ENCODE measurements around the gene NFIA. TPM values are rescaled to one million over a fixed set of nuclear protein-coding genes. Genes with fewer than 3 reads are reported as not detected.
A peak's percentile ranks its signal among the peaks of the same experiment; 100 is the strongest.

The NFIA gene
- total RNA-seq, 1 experiment from 2014 or later: 20.9 TPM

DNA sequence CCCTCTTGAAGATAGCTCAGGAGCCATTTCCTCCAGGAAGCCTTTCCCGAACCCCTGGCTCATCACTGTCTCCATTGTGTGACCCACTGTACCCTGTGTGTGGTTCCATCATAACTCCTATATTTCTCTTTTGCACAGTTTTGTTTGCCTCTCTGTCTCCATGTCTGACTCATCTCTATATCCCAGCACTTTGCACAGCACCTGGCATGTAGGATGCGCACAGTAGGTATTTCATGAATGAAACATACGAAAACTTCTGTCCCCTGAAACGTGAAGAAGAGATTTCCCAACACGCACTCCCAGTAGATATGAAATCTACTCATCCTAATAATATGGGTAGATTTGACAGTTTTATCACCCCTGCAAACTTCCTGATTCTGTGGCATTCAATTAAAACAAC, 275.2 kb downstream of the NFIA start:
- CTCF ChIA-PET: no interaction called here
- Histone ChIP-seq H3K36me3 (ENCODE audit: control insufficient read depth, insufficient read depth, low read length) (peaks cover 2% of the 10 kb centered on the region; the same call in 1 of the 2 replicates), H3K9me3 (ENCODE audit: control insufficient read depth, insufficient read depth, low read depth, low read length) (no peaks in the 10 kb centered on the region), H3K4me3 (ENCODE audit: low read depth in 2 of 2, low read length in 2 of 2) (no peak overlapping the region), H3K4me1 (ENCODE audit: control insufficient read depth, insufficient read depth, low read length) (no peaks in the 10 kb centered on the region), H3K27me3 (ENCODE audit: control insufficient read depth, insufficient read depth, low read length) (no peaks in the 10 kb centered on the region), H3K27ac (ENCODE audit: low read length) (no peak overlapping the region)
- TF ChIP-seq TCF7L2 (IDR thresholded peaks at IDR 0.05; ENCODE audit: low read depth, low read length) (no peak), SIN3A (IDR thresholded peaks at IDR 0.05; ENCODE audit: borderline replicate concordance, insufficient read depth, low read depth, low read length) (no peak), POLR2AphosphoS5 (IDR thresholded peaks at IDR 0.05; ENCODE audit: low read depth, low read length) (no peak)
- TF ChIP-seq, protein P1, sequence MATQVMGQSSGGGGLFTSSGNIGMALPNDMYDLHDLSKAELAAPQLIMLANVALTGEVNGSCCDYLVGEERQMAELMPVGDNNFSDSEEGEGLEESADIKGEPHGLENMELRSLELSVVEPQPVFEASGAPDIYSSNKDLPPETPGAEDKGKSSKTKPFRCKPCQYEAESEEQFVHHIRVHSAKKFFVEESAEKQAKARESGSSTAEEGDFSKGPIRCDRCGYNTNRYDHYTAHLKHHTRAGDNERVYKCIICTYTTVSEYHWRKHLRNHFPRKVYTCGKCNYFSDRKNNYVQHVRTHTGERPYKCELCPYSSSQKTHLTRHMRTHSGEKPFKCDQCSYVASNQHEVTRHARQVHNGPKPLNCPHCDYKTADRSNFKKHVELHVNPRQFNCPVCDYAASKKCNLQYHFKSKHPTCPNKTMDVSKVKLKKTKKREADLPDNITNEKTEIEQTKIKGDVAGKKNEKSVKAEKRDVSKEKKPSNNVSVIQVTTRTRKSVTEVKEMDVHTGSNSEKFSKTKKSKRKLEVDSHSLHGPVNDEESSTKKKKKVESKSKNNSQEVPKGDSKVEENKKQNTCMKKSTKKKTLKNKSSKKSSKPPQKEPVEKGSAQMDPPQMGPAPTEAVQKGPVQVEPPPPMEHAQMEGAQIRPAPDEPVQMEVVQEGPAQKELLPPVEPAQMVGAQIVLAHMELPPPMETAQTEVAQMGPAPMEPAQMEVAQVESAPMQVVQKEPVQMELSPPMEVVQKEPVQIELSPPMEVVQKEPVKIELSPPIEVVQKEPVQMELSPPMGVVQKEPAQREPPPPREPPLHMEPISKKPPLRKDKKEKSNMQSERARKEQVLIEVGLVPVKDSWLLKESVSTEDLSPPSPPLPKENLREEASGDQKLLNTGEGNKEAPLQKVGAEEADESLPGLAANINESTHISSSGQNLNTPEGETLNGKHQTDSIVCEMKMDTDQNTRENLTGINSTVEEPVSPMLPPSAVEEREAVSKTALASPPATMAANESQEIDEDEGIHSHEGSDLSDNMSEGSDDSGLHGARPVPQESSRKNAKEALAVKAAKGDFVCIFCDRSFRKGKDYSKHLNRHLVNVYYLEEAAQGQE (IDR thresholded peaks at IDR 0.05; ENCODE audit: insufficient read depth in 1 of 2, low read depth in 2 of 2, low read length in 1 of 2): no peak
- intact Hi-C loops (cut with micrococcal nuclease; ENCODE audit: unreplicated experiment) (no loop called here), in situ Hi-C loops (cut with HindIII; ENCODE audit: low pct_unique_long_range_greater_than_20kb, low sequenced_read_pairs) (no loop called here)
- POLR2A ChIA-PET: no interaction called here
- no peak for DNase-seq (ENCODE audit: low read depth, low spot score)
- ATAC-seq: no peak
- BruUV-seq (replicated peaks): no TSS peak

DNA sequence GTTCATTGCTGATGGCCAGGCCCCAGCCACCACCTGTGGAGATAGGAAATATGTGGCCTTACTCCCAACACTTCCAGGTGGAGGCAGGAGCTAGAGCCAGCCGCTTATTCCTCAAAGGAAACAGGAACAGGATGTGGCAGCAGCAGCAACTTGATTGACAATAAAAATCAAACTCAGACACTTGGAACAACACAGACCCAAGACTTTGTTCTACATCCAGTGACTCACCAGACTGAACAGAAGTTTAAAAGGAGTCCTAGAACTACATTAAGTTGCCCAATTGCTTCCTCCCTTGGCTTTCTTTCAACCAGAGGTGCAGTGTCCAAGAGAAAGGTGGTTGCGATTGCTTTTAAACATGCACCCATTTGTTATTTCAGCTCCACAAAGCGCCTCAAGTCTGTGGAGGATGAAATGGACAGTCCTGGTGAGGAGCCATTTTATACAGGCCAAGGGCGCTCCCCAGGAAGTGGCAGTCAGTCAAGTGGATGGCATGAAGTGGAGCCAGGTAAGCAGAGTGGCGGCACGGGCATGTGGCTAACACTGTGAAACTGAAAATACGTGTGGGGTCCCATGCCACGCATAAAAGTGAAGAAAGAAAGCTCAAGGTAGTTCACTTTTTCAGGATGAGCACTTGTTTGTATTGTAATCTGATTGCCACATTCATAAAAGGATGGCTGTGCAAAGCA, 276.6 kb downstream of the NFIA start:
- POLR2A ChIA-PET: no interaction called here
- CTCF ChIA-PET: no interaction called here
- no TSS peak for BruUV-seq (replicated peaks)
- DNase-seq (ENCODE audit: low read depth, low spot score) (no peak), ATAC-seq (peak; percentile 51; the same call in 1 of the 2 replicates)
- Histone ChIP-seq H3K4me3 (ENCODE audit: low read depth in 2 of 2, low read length in 2 of 2) (no peak overlapping the region), H3K9me3 (ENCODE audit: control insufficient read depth, insufficient read depth, low read depth, low read length) (no peaks in the 10 kb centered on the region), H3K4me1 (ENCODE audit: control insufficient read depth, insufficient read depth, low read length) (no peaks in the 10 kb centered on the region), H3K36me3 (ENCODE audit: control insufficient read depth, insufficient read depth, low read length) (peaks cover 2% of the 10 kb centered on the region; the same call in 1 of the 2 replicates), H3K27ac (ENCODE audit: low read length) (no peak overlapping the region), H3K27me3 (ENCODE audit: control insufficient read depth, insufficient read depth, low read length) (no peaks in the 10 kb centered on the region)
- intact Hi-C loops (cut with micrococcal nuclease; ENCODE audit: unreplicated experiment) (no loop called here), in situ Hi-C loops (cut with HindIII; ENCODE audit: low pct_unique_long_range_greater_than_20kb, low sequenced_read_pairs) (no loop called here)
- TF ChIP-seq POLR2AphosphoS5 (IDR thresholded peaks at IDR 0.05; ENCODE audit: low read depth, low read length) (no peak), SIN3A (IDR thresholded peaks at IDR 0.05; ENCODE audit: borderline replicate concordance, insufficient read depth, low read depth, low read length) (no peak), TCF7L2 (IDR thresholded peaks at IDR 0.05; ENCODE audit: low read depth, low read length) (no peak)
- TF ChIP-seq, protein P2, sequence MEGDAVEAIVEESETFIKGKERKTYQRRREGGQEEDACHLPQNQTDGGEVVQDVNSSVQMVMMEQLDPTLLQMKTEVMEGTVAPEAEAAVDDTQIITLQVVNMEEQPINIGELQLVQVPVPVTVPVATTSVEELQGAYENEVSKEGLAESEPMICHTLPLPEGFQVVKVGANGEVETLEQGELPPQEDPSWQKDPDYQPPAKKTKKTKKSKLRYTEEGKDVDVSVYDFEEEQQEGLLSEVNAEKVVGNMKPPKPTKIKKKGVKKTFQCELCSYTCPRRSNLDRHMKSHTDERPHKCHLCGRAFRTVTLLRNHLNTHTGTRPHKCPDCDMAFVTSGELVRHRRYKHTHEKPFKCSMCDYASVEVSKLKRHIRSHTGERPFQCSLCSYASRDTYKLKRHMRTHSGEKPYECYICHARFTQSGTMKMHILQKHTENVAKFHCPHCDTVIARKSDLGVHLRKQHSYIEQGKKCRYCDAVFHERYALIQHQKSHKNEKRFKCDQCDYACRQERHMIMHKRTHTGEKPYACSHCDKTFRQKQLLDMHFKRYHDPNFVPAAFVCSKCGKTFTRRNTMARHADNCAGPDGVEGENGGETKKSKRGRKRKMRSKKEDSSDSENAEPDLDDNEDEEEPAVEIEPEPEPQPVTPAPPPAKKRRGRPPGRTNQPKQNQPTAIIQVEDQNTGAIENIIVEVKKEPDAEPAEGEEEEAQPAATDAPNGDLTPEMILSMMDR (IDR thresholded peaks at IDR 0.05): no peak
- TF ChIP-seq, protein P1 (IDR thresholded peaks at IDR 0.05; ENCODE audit: insufficient read depth in 1 of 2, low read depth in 2 of 2, low read length in 1 of 2): no peak

Data from Panc1 (cell line).